8988T (cell line): ENCODE results near the gene UBE2D2.
"Not testable (repeated sequence)": the region's sequence is repeated elsewhere in the genome, so short reads cannot be mapped to it uniquely, and the experiment has no call there.

ENCODE experiments used
- DNase-seq: peaks from one replicate; pipeline ENCODE4 v3.0.0; 2011

UBE2D2 gene

GRCh38 chr5:139549162-139549894 is 11.8 kb upstream of the UBE2D2 start:
- no peak for DNase-seq

GRCh38 chr5:139550051-139550872 is 10.9 kb upstream of the UBE2D2 start:
- DNase-seq = not testable (repeated sequence)

- DNase-seq = no peak
Observed at GRCh38 chr5:139551191-139551889, 9.8 kb upstream of the UBE2D2 start.

- no peak for DNase-seq
Observed at GRCh38 chr5:139552893-139553575, 8.1 kb upstream of the UBE2D2 start.

- no peak for DNase-seq
Observed at GRCh38 chr5:139554264-139554663, 6.9 kb upstream of the UBE2D2 start.

- DNase-seq = no peak
Observed at GRCh38 chr5:139557811-139558210, 3.3 kb upstream of the UBE2D2 start.

- peak; percentile 53 for DNase-seq
Observed at GRCh38 chr5:139561655-139562451, 714 bp downstream of the UBE2D2 start.

GRCh38 chr5:139562847-139563246 is 1.7 kb downstream of the UBE2D2 start:
- no peak for DNase-seq

- DNase-seq = no peak
Observed at GRCh38 chr5:139565411-139566305, 4.5 kb downstream of the UBE2D2 start.

- no peak for DNase-seq
Observed at GRCh38 chr5:139566611-139567010, 5.5 kb downstream of the UBE2D2 start.

GRCh38 chr5:139569270-139569955 is 8.3 kb downstream of the UBE2D2 start:
- DNase-seq = no peak

- DNase-seq = no peak
Observed at GRCh38 chr5:139571543-139571942, 10.4 kb downstream of the UBE2D2 start.

- DNase-seq = no peak
Observed at GRCh38 chr5:139571966-139572365, 10.8 kb downstream of the UBE2D2 start.

- DNase-seq = no peak
Observed at GRCh38 chr5:139574641-139575312, 13.6 kb downstream of the UBE2D2 start.

GRCh38 chr5:139575313-139575646 is 14.1 kb downstream of the UBE2D2 start:
- DNase-seq = no peak

GRCh38 chr5:139575751-139576150 is 14.6 kb downstream of the UBE2D2 start:
- DNase-seq = no peak

GRCh38 chr5:139577689-139578290 is 16.7 kb downstream of the UBE2D2 start:
- DNase-seq = no peak

- DNase-seq = no peak
Observed at GRCh38 chr5:139578325-139578724, 17.2 kb downstream of the UBE2D2 start.

GRCh38 chr5:139582181-139582580 is 21.0 kb downstream of the UBE2D2 start:
- not testable (repeated sequence) for DNase-seq

- DNase-seq = no peak
Observed at GRCh38 chr5:139584137-139584536, 23.0 kb downstream of the UBE2D2 start.
